C4-2B (cell line): Measurements from ENCODE around the gene POLK.

ENCODE experiments used
- ZFX ChIP-seq: fragments of 450-650 bp; IDR thresholded peaks from 2 replicates; pipeline ENCODE4 v1.6.1; 2017
- TF ChIP-seq, protein P1 (sequence below): fragments of 450-650 bp; conservative IDR thresholded peaks from 2 replicates; pipeline ENCODE4 v1.5.1; 2017; ENCODE audit warnings: mild to moderate bottlenecking

DNA sequence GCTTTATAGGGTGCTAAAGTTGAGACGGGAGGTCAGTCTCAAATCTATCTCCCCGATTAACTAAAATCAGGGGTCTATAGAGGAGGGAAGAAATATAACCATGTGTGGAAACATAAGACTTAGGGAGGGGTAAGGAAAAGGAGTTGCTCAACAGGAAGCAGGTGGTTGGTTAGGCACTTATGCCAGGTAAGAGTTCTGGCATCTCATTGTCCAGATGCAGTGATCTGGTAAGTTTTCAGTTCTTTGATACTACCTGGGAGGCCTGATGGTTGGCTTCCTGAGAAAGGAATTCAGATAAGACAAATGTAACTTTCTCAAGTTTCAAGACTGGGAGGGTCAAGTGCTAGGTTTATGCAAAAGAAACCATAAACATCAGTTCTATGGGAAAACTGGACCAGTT, 48.0 kb upstream of the POLK start:
- TF ChIP-seq, protein P1, sequence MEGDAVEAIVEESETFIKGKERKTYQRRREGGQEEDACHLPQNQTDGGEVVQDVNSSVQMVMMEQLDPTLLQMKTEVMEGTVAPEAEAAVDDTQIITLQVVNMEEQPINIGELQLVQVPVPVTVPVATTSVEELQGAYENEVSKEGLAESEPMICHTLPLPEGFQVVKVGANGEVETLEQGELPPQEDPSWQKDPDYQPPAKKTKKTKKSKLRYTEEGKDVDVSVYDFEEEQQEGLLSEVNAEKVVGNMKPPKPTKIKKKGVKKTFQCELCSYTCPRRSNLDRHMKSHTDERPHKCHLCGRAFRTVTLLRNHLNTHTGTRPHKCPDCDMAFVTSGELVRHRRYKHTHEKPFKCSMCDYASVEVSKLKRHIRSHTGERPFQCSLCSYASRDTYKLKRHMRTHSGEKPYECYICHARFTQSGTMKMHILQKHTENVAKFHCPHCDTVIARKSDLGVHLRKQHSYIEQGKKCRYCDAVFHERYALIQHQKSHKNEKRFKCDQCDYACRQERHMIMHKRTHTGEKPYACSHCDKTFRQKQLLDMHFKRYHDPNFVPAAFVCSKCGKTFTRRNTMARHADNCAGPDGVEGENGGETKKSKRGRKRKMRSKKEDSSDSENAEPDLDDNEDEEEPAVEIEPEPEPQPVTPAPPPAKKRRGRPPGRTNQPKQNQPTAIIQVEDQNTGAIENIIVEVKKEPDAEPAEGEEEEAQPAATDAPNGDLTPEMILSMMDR = no peak
- no peak for TF ChIP-seq ZFX
